Measurements from ENCODE around the gene DHODH.

GRCh38 chr16:71995038-71995437, 13.5 kb upstream of the DHODH start:
- TF ChIP-seq CTCF (IDR thresholded peaks at IDR 0.05) (no peak), POLR2A (IDR thresholded peaks at IDR 0.05) (no peak)

Measured in thyroid gland (tissue), 4 donors.